K562 (cell line): ENCODE data around the gene LCTL. TPM values are rescaled to one million over a fixed set of nuclear protein-coding genes. Genes with fewer than 3 reads are reported as not detected.
A peak's percentile ranks its signal among the peaks of the same experiment; 100 is the strongest.

ENCODE experiments used
- ATAC-seq: fragments of 200-7000 bp; cut with Tn5 transposase; 3 replicates; pipeline ENCODE4 v1.9.1; 2020; ENCODE audit warnings: moderate library complexity
- BruUV-seq: library from RNA; stranded (reverse); fragments of 400-500 nt; replicated peaks from 2 replicates; lab custom pipeline; 2021; lab: Mats Ljungman, UMichigan
- CTCF ChIA-PET: fragments of 300-600 bp; formaldehyde crosslinking; extraction: SDS; loops from one replicate; lab custom pipeline; 2021; ENCODE audit warnings: low intra/inter-chr PET ratio; lab: Yijun Ruan, JAX
- POLR2A ChIA-PET: fragments of 300-600, 350-650 bp; sonication (Branson Sonifier 250); formaldehyde crosslinking; extraction: SDS; loops from one replicate; lab custom pipeline; 2021; ENCODE audit warnings: antibody characterized with exemption, inconsistent platforms; lab: Yijun Ruan, JAX
- DNase-seq, 4 experiments: peaks; one replicate each; pipeline versions ENCODE4 v3.0.0 to v3.0.0-alpha.2; 2011 to 2018; ENCODE audit warnings: low spot score in 3 of 4, mixed read lengths in 3 of 4; ENCODE audit errors: extremely low read depth in 1 of 4
- FAIRE-seq: peaks from 2 replicates; lab custom pipeline; 2011; peaks lifted over from hg19 to GRCh38; lab: Jason Lieb, UNC
- H2AFZ ChIP-seq: 2 replicates; pipeline ENCODE4 v1.6.0; 2011; ENCODE audit warnings: low read depth, low read length, control low read depth, inconsistent platforms
- H3K27ac ChIP-seq: fragments of 200-600 bp; 3 replicates; pipeline ENCODE4 v1.8.0; 2011; ENCODE audit warnings: low read depth, mild to moderate bottlenecking, control low read depth, inconsistent platforms, low read length, moderate library complexity, mixed read lengths; ENCODE audit errors: extremely low read depth
- H3K27me3 ChIP-seq, 2 experiments: fragments of 300-600 bp in 1 of 2; 2 replicates in 1 of 2; 3 replicates in 1 of 2; pipeline versions ENCODE4 v1.6.0 to v1.8.0; 2011; ENCODE audit warnings: inconsistent platforms in 2 of 2, low read length in 2 of 2, mild to moderate bottlenecking in 1 of 2, mixed read lengths in 1 of 2, moderate library complexity in 1 of 2; ENCODE audit not compliant: control insufficient read depth in 2 of 2, insufficient read depth in 2 of 2
- H3K36me3 ChIP-seq: fragments of 300-600 bp; 3 replicates; pipeline ENCODE4 v1.8.0; 2011; ENCODE audit warnings: mild to moderate bottlenecking, low read length, inconsistent platforms; ENCODE audit not compliant: control insufficient read depth, insufficient read depth
- H3K4me1 ChIP-seq, 2 experiments: fragments of 200-600 bp in 1 of 2; replicated peaks in 1 of 2; 2 replicates in 1 of 2; 3 replicates in 1 of 2; pipeline versions ENCODE4 v1.5.1 to v1.8.0; 2011; ENCODE audit warnings: inconsistent platforms in 2 of 2, low read length in 2 of 2, mild to moderate bottlenecking in 1 of 2, mixed read lengths in 1 of 2, moderate library complexity in 1 of 2; ENCODE audit not compliant: control insufficient read depth in 2 of 2, insufficient read depth in 2 of 2
- H3K4me2 ChIP-seq: 2 replicates; pipeline ENCODE4 v1.6.1; 2011; ENCODE audit warnings: low read length, control low read depth, inconsistent platforms, mixed read lengths; ENCODE audit not compliant: insufficient read depth
- H3K4me3 ChIP-seq: fragments of 200-600 bp; sonication (generic), shearing (Covaris generic); 2 replicates; pipeline ENCODE4 v1.5.1; 2016; ENCODE audit warnings: control low read depth, inconsistent platforms
- H3K79me2 ChIP-seq: fragments of 200-600 bp; 3 replicates; pipeline ENCODE4 v1.8.0; 2011; ENCODE audit warnings: low read length, inconsistent platforms; ENCODE audit not compliant: control insufficient read depth, insufficient read depth
- H3K9ac ChIP-seq, 2 experiments: 2 replicates each; pipeline versions ENCODE4 v1.6.0 to v1.6.1; 2011; ENCODE audit warnings: low read depth in 2 of 2, low read length in 2 of 2, control low read depth in 1 of 2, inconsistent platforms in 1 of 2, mild to moderate bottlenecking in 1 of 2, mixed read lengths in 1 of 2; ENCODE audit not compliant: insufficient read depth in 1 of 2
- H3K9me1 ChIP-seq: one replicate; pipeline ENCODE4 v1.6.0; 2011; ENCODE audit warnings: inconsistent platforms, mild to moderate bottlenecking, low read length, moderate library complexity; ENCODE audit not compliant: control insufficient read depth, insufficient read depth
- H3K9me3 ChIP-seq: replicated peaks from 2 replicates; pipeline ENCODE4 v1.5.1; 2011; ENCODE audit warnings: low read depth, low read length, inconsistent platforms; ENCODE audit not compliant: control insufficient read depth, insufficient read depth
- H4K20me1 ChIP-seq: replicated peaks from 2 replicates; pipeline ENCODE4 v1.6.1; 2011; ENCODE audit warnings: low read length, inconsistent platforms, mixed read lengths; ENCODE audit not compliant: control insufficient read depth, insufficient read depth
- ARID2 ChIP-seq: fragments of 450-650 bp; IDR thresholded peaks from 2 replicates; pipeline ENCODE4 v1.6.1; 2017; ENCODE audit warnings: antibody characterized with exemption, mild to moderate bottlenecking
- CBFA2T3 ChIP-seq: fragments of 450-650 bp; IDR thresholded peaks from 2 replicates; pipeline ENCODE4 v1.6.1; 2017
- CBX1 ChIP-seq: sonication (generic); IDR thresholded peaks from 2 replicates; pipeline ENCODE4 v1.6.1; 2016; ENCODE audit warnings: antibody characterized with exemption, low read depth, mild to moderate bottlenecking
- CBX3 ChIP-seq, 2 experiments: IDR thresholded peaks; 1 replicate in 1 of 2; 2 replicates in 1 of 2; pipeline ENCODE4 v1.6.1; 2012; ENCODE audit warnings: inconsistent platforms in 2 of 2, low read length in 2 of 2, borderline replicate concordance in 1 of 2, control low read depth in 1 of 2
- DEAF1 ChIP-seq: fragments of 450-650 bp; formaldehyde crosslinking; IDR thresholded peaks from 2 replicates; pipeline ENCODE4 v1.4.0; 2020; ENCODE audit warnings: mild to moderate bottlenecking, moderate library complexity
- FOSL1 ChIP-seq: fragments of 200-800 bp; sonication (Bioruptor generic); conservative IDR thresholded peaks from 2 replicates; pipeline ENCODE4 v1.6.1; 2016; ENCODE audit warnings: missing genetic modification characterization, missing compliant biosample characterization
- GTF2A2 ChIP-seq: IDR thresholded peaks from 2 replicates; pipeline ENCODE4 v1.6.1; 2016; ENCODE audit warnings: mild to moderate bottlenecking, missing genetic modification characterization, missing compliant biosample characterization
- PTTG1 ChIP-seq: fragments of 450-650 bp; IDR thresholded peaks from 2 replicates; pipeline ENCODE4 v1.6.1; 2016; ENCODE audit warnings: low read depth, mild to moderate bottlenecking, missing genetic modification characterization, missing compliant biosample characterization
- SPI1 ChIP-seq: IDR thresholded peaks from 2 replicates; pipeline ENCODE4 v1.6.1; 2011; ENCODE audit warnings: low read depth, low read length, control low read depth, borderline replicate concordance
- SRSF9 ChIP-seq: fragments of 200-400 bp; formaldehyde crosslinking; IDR thresholded peaks from 2 replicates; pipeline ENCODE4 v1.6.1; 2017; ENCODE audit warnings: low read depth, low read length, borderline replicate concordance
- ZBTB40 ChIP-seq, 2 experiments: fragments of 450-650 bp in 1 of 2; sonication (generic) in 1 of 2; formaldehyde crosslinking in 1 of 2; IDR thresholded peaks; 2 replicates each; pipeline versions ENCODE4 v1.7.1 to v1.9.0; 2016 to 2022; ENCODE audit warnings: inconsistent platforms in 1 of 2, mild to moderate bottlenecking in 1 of 2, missing genetic modification reagents in 1 of 2
- ZNF140 ChIP-seq: fragments of 250-450 bp; sonication (Bioruptor Pico); IDR thresholded peaks from 2 replicates; pipeline ENCODE4 v1.8.0; 2021; ENCODE audit warnings: moderate library complexity, mild to moderate bottlenecking, inconsistent platforms
- ZNF707 ChIP-seq: fragments of 250-450 bp; sonication (Bioruptor Pico); conservative IDR thresholded peaks from 2 replicates; pipeline ENCODE4 v1.8.0; 2022; ENCODE audit warnings: inconsistent platforms, mild to moderate bottlenecking, moderate library complexity
- WGBS: fragments of 100-300 bp; shearing (Covaris generic); methylation state at CpG from one replicate; pipeline ENCODE4 v1.1.6; 2016; ENCODE audit warnings: low coverage, mixed read lengths; ENCODE audit not compliant: insufficient coverage; ENCODE audit errors: missing lambda C conversion rate; 5-methylcytosine and 5-hydroxymethylcytosine counted together
- in situ Hi-C: fragments of 300-500 bp; cut with MboI; formaldehyde crosslinking; loops from 4 replicates; pipeline ENCODE4 v1.15.0; 2018; ENCODE audit warnings: inconsistent platforms, mixed read lengths
- intact Hi-C: fragments of 100-400 bp; cut with micrococcal nuclease; formaldehyde crosslinking; loops from 2 replicates; pipeline ENCODE4 v1.14.2; 2022
- polyA plus RNA-seq, 8 experiments: library from polyadenylated mRNA; depleted of rRNA in 4 of 8; stranded (reverse) in 5 of 8; unstranded in 3 of 8; fragments of >200 nt; fragmentation: Nextera tagmentation in 2 of 8; fragmentation: Illumina TruSeq in 1 of 8; extraction: Ambion mirVana in 2 of 8; extraction: Trizol in 1 of 8; gene quantifications; 2 replicates each; pipeline versions ENCODE4 v1.2.1 to v1.2.3, GENCODE V29; 2011 to 2014; ENCODE audit warnings: inconsistent platforms in 1 of 8, missing spikeins in 1 of 8
- total RNA-seq, 7 experiments: library from RNA; depleted of rRNA in 6 of 7; stranded (reverse); fragments of >200 nt in 6 of 7; fragmentation: Illumina TruSeq in 2 of 7; extraction: Trizol in 2 of 7; gene quantifications; 2 replicates each; pipeline versions ENCODE4 v1.2.1 to v1.2.3, GENCODE V29; 2011 to 2021; ENCODE audit warnings: low replicate concordance in 1 of 7

LCTL gene
- total and polyA plus RNA-seq, 9 of the 15 experiments (the other 6 are each of a cell fraction or from before 2014, with no cell fraction given), result 0.08 to 0.31 (median 0.17) TPM; not detected in 6

- no peak for ATAC-seq
- no peaks in the 10 kb centered on the region for H4K20me1 ChIP-seq
- no peaks in the 10 kb centered on the region for H3K36me3 ChIP-seq
- no TSS peak for BruUV-seq
- intact Hi-C loops, result no loop called here
- WGBS, result 43% methylated on average over 7 of the region's 7 CpGs
- no peaks in the 10 kb centered on the region for H3K79me2 ChIP-seq
- H3K27me3 ChIP-seq, result no peaks in the 10 kb centered on the region; a peak in 1 of 5 replicates
- no peaks in the 10 kb centered on the region for H3K9me3 ChIP-seq
- in situ Hi-C loops, result no loop called here
- no peak for DNase-seq
- H2AFZ ChIP-seq, result no peak overlapping the region
- FAIRE-seq, result peak; percentile 19
- no peak overlapping the region for H3K27ac ChIP-seq
- H3K9ac ChIP-seq, result no peak overlapping the region
- ChIA-PET CTCF (no interaction called here), POLR2A (interaction anchor here (2.7 kb wide), 1 partner anchor 9 kb away, joined by 20 read pairs; no protein-coding TSS in a partner anchor)
- H3K4me1 ChIP-seq, result no peaks in the 10 kb centered on the region; a peak in 1 of 5 replicates
- H3K4me2 ChIP-seq, result no peak overlapping the region
- H3K4me3 ChIP-seq, result no peak overlapping the region
- no peaks in the 10 kb centered on the region for H3K9me1 ChIP-seq
- TF ChIP-seq ARID2, result no peak
- TF ChIP-seq FOSL1 (tag), result no peak
- no peak for TF ChIP-seq ZNF140 (CRISPR knock-in tag)
- no peak for TF ChIP-seq CBFA2T3
- no peak for TF ChIP-seq GTF2A2 (tag)
- no peak for TF ChIP-seq CBX3 (IDR thresholded peaks at IDR 0.05; ENCODE audit: borderline replicate concordance in 1 of 2, low read length in 2 of 2)
- no peak for TF ChIP-seq PTTG1 (tag)
- no peak for TF ChIP-seq SRSF9
- no peak for TF ChIP-seq ZNF707 (CRISPR knock-in tag)
- TF ChIP-seq SPI1, result no peak
- TF ChIP-seq CBX1, result no peak
- no peak for TF ChIP-seq ZBTB40 (IDR thresholded peaks at IDR 0.05)
- no peak for TF ChIP-seq ZBTB40 (CRISPR knock-in tag; IDR thresholded peaks at IDR 0.05)
- TF ChIP-seq DEAF1 (CRISPR knock-in tag), result no peak
Observed at GRCh38 chr15:66573348-66573718, 7.5 kb upstream of the LCTL start.
